H9 (cell line): Measurements from ENCODE around the gene IPO13. TPM values are rescaled to one million over a fixed set of nuclear protein-coding genes. Genes with fewer than 3 reads are reported as not detected.

Experiments used
- DNase-seq: peaks from one replicate; pipeline ENCODE4 v3.0.0-alpha.2; 2017
- H2AFZ ChIP-seq: one replicate; pipeline ENCODE4 v1.6.1; 2013; ENCODE audit warnings: mild to moderate bottlenecking, low read length, control low read depth, moderate library complexity
- H2AK5ac ChIP-seq: 2 replicates; pipeline ENCODE4 v1.6.1; 2013; ENCODE audit warnings: low read length, control low read depth, mixed read lengths; ENCODE audit not compliant: insufficient read length
- H2BK120ac ChIP-seq: one replicate; pipeline ENCODE4 v1.6.1; 2013; ENCODE audit warnings: low read depth, mild to moderate bottlenecking, low read length, control low read depth, inconsistent platforms; ENCODE audit not compliant: poor library complexity, severe bottlenecking
- H2BK12ac ChIP-seq: 2 replicates; pipeline ENCODE4 v1.6.1; 2013; ENCODE audit warnings: low read length, control low read depth, mixed read lengths, low read depth; ENCODE audit not compliant: insufficient read length
- H2BK15ac ChIP-seq: 2 replicates; pipeline ENCODE4 v1.6.1; 2013; ENCODE audit warnings: low read depth, low read length, control low read depth
- H2BK20ac ChIP-seq: one replicate; pipeline ENCODE4 v1.6.1; 2013; ENCODE audit warnings: low read depth, mild to moderate bottlenecking, low read length, control low read depth, inconsistent platforms; ENCODE audit not compliant: poor library complexity, severe bottlenecking
- H2BK5ac ChIP-seq: 2 replicates; pipeline ENCODE4 v1.6.1; 2013; ENCODE audit warnings: low read length, control low read depth, mixed read lengths; ENCODE audit not compliant: insufficient read length
- H3K14ac ChIP-seq: 2 replicates; pipeline ENCODE4 v1.6.1; 2013; ENCODE audit warnings: low read length, control low read depth; ENCODE audit not compliant: insufficient read depth
- H3K18ac ChIP-seq: 2 replicates; pipeline ENCODE4 v1.6.1; 2013; ENCODE audit warnings: low read depth, mild to moderate bottlenecking, mixed read lengths, low read length, control low read depth; ENCODE audit not compliant: insufficient read length
- H3K23ac ChIP-seq: 2 replicates; pipeline ENCODE4 v1.6.1; 2013; ENCODE audit warnings: low read length, control low read depth, mixed read lengths, low read depth; ENCODE audit not compliant: insufficient read length
- H3K23me2 ChIP-seq: 2 replicates; pipeline ENCODE4 v1.6.1; 2013; ENCODE audit warnings: low read depth, mild to moderate bottlenecking, mixed read lengths, low read length, control low read depth; ENCODE audit not compliant: insufficient read length, poor library complexity, severe bottlenecking
- H3K27ac ChIP-seq: 2 replicates; pipeline ENCODE4 v1.5.1; 2013; ENCODE audit warnings: low read length, control low read depth, mixed read lengths, low read depth; ENCODE audit not compliant: insufficient read length
- H3K27me3 ChIP-seq: 2 replicates; pipeline ENCODE4 v1.6.1; 2013; ENCODE audit warnings: low read length, control low read depth, inconsistent platforms; ENCODE audit not compliant: insufficient read depth
- H3K4ac ChIP-seq: 2 replicates; pipeline ENCODE4 v1.6.1; 2013; ENCODE audit warnings: low read depth, mild to moderate bottlenecking, control low read depth, inconsistent platforms, low read length, moderate library complexity
- H3K4me1 ChIP-seq: 2 replicates; pipeline ENCODE4 v1.6.1; 2013; ENCODE audit warnings: low read length, control low read depth, inconsistent platforms; ENCODE audit not compliant: insufficient read depth
- H3K4me2 ChIP-seq: 2 replicates; pipeline ENCODE4 v1.6.1; 2013; ENCODE audit warnings: low read length, control low read depth, mixed read lengths; ENCODE audit not compliant: insufficient read length, insufficient read depth
- H3K56ac ChIP-seq: 2 replicates; pipeline ENCODE4 v1.6.1; 2013; ENCODE audit warnings: low read depth, mild to moderate bottlenecking, mixed read lengths, low read length, control low read depth; ENCODE audit not compliant: insufficient read length
- H3K79me1 ChIP-seq: 2 replicates; pipeline ENCODE4 v1.6.1; 2013; ENCODE audit warnings: low read depth, mild to moderate bottlenecking, moderate library complexity, low read length, control low read depth, inconsistent platforms; ENCODE audit not compliant: insufficient read depth, poor library complexity, severe bottlenecking
- H3K79me2 ChIP-seq: 2 replicates; pipeline ENCODE4 v1.6.1; 2013; ENCODE audit warnings: low read length, control low read depth, inconsistent platforms; ENCODE audit not compliant: insufficient read depth
- H3K9ac ChIP-seq: 2 replicates; pipeline ENCODE4 v1.6.1; 2013; ENCODE audit warnings: low read length, control low read depth, mixed read lengths; ENCODE audit not compliant: insufficient read length; ENCODE audit errors: extremely low read depth
- H3K9me3 ChIP-seq: one replicate; pipeline ENCODE4 v1.6.1; 2013; ENCODE audit warnings: low read depth, low read length, inconsistent platforms; ENCODE audit not compliant: control insufficient read depth
- H3T11ph ChIP-seq: one replicate; pipeline ENCODE4 v1.6.1; 2013; ENCODE audit warnings: mild to moderate bottlenecking, low read length, control low read depth, inconsistent platforms
- H4K20me1 ChIP-seq: one replicate; pipeline ENCODE4 v1.6.1; 2013; ENCODE audit not compliant: control insufficient read depth, insufficient read length, insufficient read depth
- H4K5ac ChIP-seq: 2 replicates; pipeline ENCODE4 v1.6.1; 2013; ENCODE audit warnings: low read depth, mild to moderate bottlenecking, mixed read lengths, low read length, control low read depth; ENCODE audit not compliant: insufficient read length
- H4K8ac ChIP-seq: replicated peaks from 2 replicates; pipeline ENCODE4 v1.6.1; 2013; ENCODE audit warnings: low read length, control low read depth, mixed read lengths, low read depth; ENCODE audit not compliant: insufficient read length
- H4K91ac ChIP-seq: 2 replicates; pipeline ENCODE4 v1.6.1; 2013; ENCODE audit warnings: low read depth, mild to moderate bottlenecking, moderate library complexity, mixed read lengths, low read length, control low read depth; ENCODE audit not compliant: insufficient read length
- H3K27ac Mint-ChIP-seq, 3 experiments: 2 replicates in 2 of 3; 3 replicates in 1 of 3; pipeline ENCODE4 v1.8.0; 2020 to 2021; ENCODE audit warnings: mixed read lengths in 3 of 3, mild to moderate bottlenecking in 1 of 3, moderate library complexity in 1 of 3
- H3K27me3 Mint-ChIP-seq: 2 replicates; pipeline ENCODE4 v1.8.0; 2021; ENCODE audit warnings: low read depth, mild to moderate bottlenecking, moderate library complexity, mixed read lengths
- H3K36me3 Mint-ChIP-seq, 3 experiments: 2 replicates in 2 of 3; 3 replicates in 1 of 3; pipeline ENCODE4 v1.8.0; 2020 to 2021; ENCODE audit warnings: low read depth in 3 of 3, mixed read lengths in 3 of 3; ENCODE audit not compliant: insufficient read depth in 1 of 3
- H3K4me1 Mint-ChIP-seq, 2 experiments: 2 replicates each; pipeline ENCODE4 v1.8.0; 2020; ENCODE audit warnings: mixed read lengths in 2 of 2
- H3K4me3 Mint-ChIP-seq, 2 experiments: 2 replicates in 1 of 2; 3 replicates in 1 of 2; pipeline ENCODE4 v1.8.0; 2020 to 2021; ENCODE audit warnings: mild to moderate bottlenecking in 2 of 2, mixed read lengths in 2 of 2, moderate library complexity in 1 of 2
- H3K9me3 Mint-ChIP-seq, 2 experiments: 2 replicates in 1 of 2; 3 replicates in 1 of 2; pipeline ENCODE4 v1.8.0; 2020; ENCODE audit warnings: mild to moderate bottlenecking in 2 of 2, mixed read lengths in 2 of 2, moderate library complexity in 1 of 2
- CTCF ChIP-seq: fragments of 200-600 bp; sonication (generic); conservative IDR thresholded peaks from 3 replicates; pipeline ENCODE4 v1.8.0; 2021; ENCODE audit warnings: antibody characterized with exemption, mild to moderate bottlenecking
- WGBS: extraction: QIAGEN DNeasy Blood & Tissue Kit; methylation state at CpG from one replicate; pipeline ENCODE4 v1.1.7; 2013; ENCODE audit warnings: missing lambda C conversion rate, low lambda C conversion rate, mixed read lengths; ENCODE audit not compliant: insufficient read length; ENCODE audit errors: extremely low coverage; 5-methylcytosine and 5-hydroxymethylcytosine counted together
- total RNA-seq: library from RNA; stranded (reverse); gene quantifications from 2 replicates; pipeline ENCODE4 v1.2.1, GENCODE V29; 2021

IPO13 gene
- total RNA-seq, 1 experiment from 2014 or later, result 24.5 TPM

GRCh38 chr1:44016041-44016889 lies 69.5 kb downstream of the IPO13 start:
- Mint-ChIP-seq H3K27me3 (no peaks in the 10 kb centered on the region), H3K27ac (peak overlapping the region in 1 of 3 experiments; percentile 61; a peak in 2 of 7 replicates), H3K36me3 (peaks cover 0 to 11% (median 0%) of the 10 kb centered on the region in 3 experiments; a peak in 3 of 7 replicates), H3K4me3 (no peak overlapping the region), H3K4me1 (peaks cover 22 to 31% of the 10 kb centered on the region in 2 experiments), H3K9me3 (no peaks in the 10 kb centered on the region)
- DNase-seq, result no peak
- Histone ChIP-seq H3K4me2 (no peak overlapping the region), H3T11ph (no peak overlapping the region), H3K9ac (no peak overlapping the region), H2AFZ (no peak overlapping the region), H3K23me2 (no peaks in the 10 kb centered on the region), H3K4ac (no peak overlapping the region), H3K27me3 (no peaks in the 10 kb centered on the region), H2BK15ac (no peak overlapping the region), H3K18ac (no peak overlapping the region), H2BK5ac (no peak overlapping the region), H3K56ac (no peak overlapping the region), H3K79me2 (no peaks in the 10 kb centered on the region), H3K14ac (no peak overlapping the region), H4K20me1 (no peaks in the 10 kb centered on the region), H2AK5ac (no peak overlapping the region), H3K4me1 (peaks cover 3% of the 10 kb centered on the region; the same call in 1 of the 2 replicates), H2BK12ac (no peak overlapping the region), H3K23ac (no peak overlapping the region), H3K9me3 (no peaks in the 10 kb centered on the region), H2BK120ac (no peak overlapping the region), H3K79me1 (no peaks in the 10 kb centered on the region), H2BK20ac (no peak overlapping the region), H4K8ac (no peak overlapping the region), H4K91ac (no peak overlapping the region), H4K5ac (no peak overlapping the region), H3K27ac (no peak overlapping the region)
- no CpG with 5 or more reads among the region's 20 CpGs for WGBS
- no peak for TF ChIP-seq CTCF
